HepG2 (cell line): Measurements from ENCODE around the gene TBC1D4. TPM values are rescaled to one million over a fixed set of nuclear protein-coding genes. Genes with fewer than 3 reads are reported as not detected.

ENCODE experiments used
- ERF ChIP-seq: IDR thresholded peaks from 2 replicates; pipeline ENCODE4 v1.6.1; 2018; ENCODE audit warnings: missing biosample characterization, missing genetic modification reagents
- GABPA ChIP-seq, 2 experiments: IDR thresholded peaks; 2 replicates each; pipeline ENCODE4 v1.6.1; 2011 to 2016; ENCODE audit warnings: low read depth in 2 of 2, low read length in 1 of 2, missing biosample characterization in 1 of 2, missing genetic modification characterization in 1 of 2
- IKZF1 ChIP-seq: fragments of 450-650 bp; IDR thresholded peaks from 2 replicates; pipeline ENCODE4 v1.7.1; 2016
- KDM6A ChIP-seq: IDR thresholded peaks from 2 replicates; pipeline ENCODE4 v1.6.1; 2016; ENCODE audit warnings: low read depth
- NCOA2 ChIP-seq: sonication (generic); formaldehyde crosslinking; IDR thresholded peaks from 2 replicates; pipeline ENCODE4 v1.8.0; 2022; ENCODE audit warnings: inconsistent platforms
- NR2F1 ChIP-seq, 2 experiments: fragments of 450-650 bp in 1 of 2; formaldehyde crosslinking in 1 of 2; IDR thresholded peaks; 2 replicates each; pipeline versions ENCODE4 v1.5.0 to v1.6.1; 2016 to 2020; ENCODE audit warnings: mild to moderate bottlenecking in 1 of 2, missing compliant biosample characterization in 1 of 2, missing genetic modification reagents in 1 of 2, moderate library complexity in 1 of 2
- PCBP1 ChIP-seq: fragments of 200-400 bp; formaldehyde crosslinking; IDR thresholded peaks from 2 replicates; pipeline ENCODE4 v1.6.1; 2017; ENCODE audit warnings: mild to moderate bottlenecking, low read depth, low read length, borderline replicate concordance
- REST ChIP-seq, 2 experiments: IDR thresholded peaks; 2 replicates each; pipeline ENCODE4 v1.6.1; 2011 to 2012; ENCODE audit warnings: low read length in 2 of 2, borderline replicate concordance in 1 of 2, low read depth in 1 of 2, mild to moderate bottlenecking in 1 of 2, moderate library complexity in 1 of 2
- TBX2 ChIP-seq: sonication (generic); formaldehyde crosslinking; IDR thresholded peaks from 2 replicates; pipeline ENCODE4 v1.5.0; 2020; ENCODE audit warnings: missing genetic modification reagents, mild to moderate bottlenecking, borderline replicate concordance
- TFE3 ChIP-seq: IDR thresholded peaks from 2 replicates; pipeline ENCODE4 v1.6.1; 2016
- TGIF2 ChIP-seq: IDR thresholded peaks from 2 replicates; pipeline ENCODE4 v1.6.1; 2016; ENCODE audit warnings: control low read depth, missing compliant biosample characterization
- WIZ ChIP-seq: sonication (generic); formaldehyde crosslinking; IDR thresholded peaks from 2 replicates; pipeline ENCODE4 v1.5.1; 2020; ENCODE audit warnings: mild to moderate bottlenecking, missing genetic modification reagents
- ZC3H13 ChIP-seq: sonication (generic); formaldehyde crosslinking; IDR thresholded peaks from 2 replicates; pipeline ENCODE4 v1.8.1; 2023; ENCODE audit warnings: mild to moderate bottlenecking, missing genetic modification reagents, moderate library complexity
- ZMAT3 ChIP-seq: sonication (generic); formaldehyde crosslinking; conservative IDR thresholded peaks from 2 replicates; pipeline ENCODE4 v1.7.0; 2021; ENCODE audit warnings: missing genetic modification reagents
- ZNF138 ChIP-seq: sonication (generic); formaldehyde crosslinking; IDR thresholded peaks from 2 replicates; pipeline ENCODE4 v1.5.0; 2020; ENCODE audit warnings: mild to moderate bottlenecking, low read depth, missing genetic modification reagents
- ZNF205 ChIP-seq: IDR thresholded peaks from 2 replicates; pipeline ENCODE4 v1.6.1; 2018; ENCODE audit warnings: missing biosample characterization, missing genetic modification reagents
- ZNF501 ChIP-seq: sonication (generic); formaldehyde crosslinking; IDR thresholded peaks from 2 replicates; pipeline ENCODE4 v1.5.1; 2020; ENCODE audit warnings: mild to moderate bottlenecking, moderate library complexity, missing genetic modification reagents
- ZNF709 ChIP-seq: sonication (generic); formaldehyde crosslinking; IDR thresholded peaks from 2 replicates; pipeline ENCODE4 v1.5.0; 2020; ENCODE audit warnings: mild to moderate bottlenecking, missing genetic modification reagents
- polyA plus RNA-seq, 8 experiments: library from polyadenylated mRNA; depleted of rRNA in 3 of 8; stranded (reverse) in 7 of 8; unstranded in 1 of 8; fragments of >200 nt; fragmentation: Illumina TruSeq in 4 of 8; extraction: Trizol in 4 of 8; gene quantifications; 2 replicates each; pipeline versions ENCODE4 v1.2.1 to v1.2.3, GENCODE V29; 2011 to 2016; ENCODE audit warnings: low read depth in 4 of 8, missing spikeins in 1 of 8, mixed read lengths in 1 of 8; ENCODE audit not compliant: insufficient read depth in 1 of 8
- total RNA-seq, 5 experiments: library from RNA; depleted of rRNA; stranded (reverse); fragments of >200 nt; fragmentation: Illumina TruSeq; extraction: Trizol; gene quantifications; 2 replicates each; pipeline ENCODE4 v1.2.3, GENCODE V29; 2016; ENCODE audit warnings: low read depth in 1 of 5
- TF ChIP-seq, protein P1 (sequence below): sonication (generic); formaldehyde crosslinking; IDR thresholded peaks from 2 replicates; pipeline ENCODE4 v1.4.0; 2020; ENCODE audit warnings: mild to moderate bottlenecking, missing genetic modification reagents
- TF ChIP-seq, protein P2 (sequence below): sonication (generic); formaldehyde crosslinking; IDR thresholded peaks from 2 replicates; pipeline ENCODE4 v1.4.0; 2020; ENCODE audit warnings: missing genetic modification reagents, mild to moderate bottlenecking, borderline replicate concordance

TBC1D4 gene
- total and polyA plus RNA-seq, 2 of the 13 experiments (the other 11 are each of a cell fraction or from before 2014, with no cell fraction given), result 35.9 to 64.4 TPM

DNA sequence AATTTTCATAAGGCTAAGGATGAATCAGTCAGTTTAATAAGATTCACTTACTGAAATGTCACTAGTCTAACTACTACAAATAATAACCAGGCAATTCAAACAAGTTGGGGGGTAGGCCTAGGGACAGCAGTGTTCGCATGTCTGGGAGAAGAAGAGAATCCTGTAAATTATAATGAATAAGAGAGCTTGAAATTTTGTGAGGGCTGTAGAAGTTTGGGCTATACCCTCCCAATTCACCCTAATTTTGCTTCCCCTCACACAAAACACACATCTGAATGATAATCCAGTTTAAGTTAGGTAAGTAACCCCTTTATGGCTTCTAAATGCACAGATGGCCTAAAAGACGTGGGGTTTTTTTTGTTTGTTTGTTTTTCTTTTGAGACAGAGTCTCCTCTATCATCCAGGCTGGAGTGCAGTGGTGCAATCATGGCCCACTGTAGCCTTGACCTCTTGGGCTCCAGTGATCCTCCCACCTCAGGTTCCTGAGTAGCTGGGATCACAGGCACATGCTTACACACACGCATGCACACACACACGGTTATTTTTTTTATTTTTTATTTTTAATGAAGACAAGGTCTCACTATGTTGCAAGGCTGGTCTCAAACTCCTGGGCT, 69.9 kb downstream of the TBC1D4 start (continued):
- TF ChIP-seq ZNF501, result no peak; the same call in 1 of the 2 replicates
- TF ChIP-seq TFE3 (CRISPR knock-in tag), result peak; percentile 71
- no peak for TF ChIP-seq PCBP1
- TF ChIP-seq, protein P1, sequence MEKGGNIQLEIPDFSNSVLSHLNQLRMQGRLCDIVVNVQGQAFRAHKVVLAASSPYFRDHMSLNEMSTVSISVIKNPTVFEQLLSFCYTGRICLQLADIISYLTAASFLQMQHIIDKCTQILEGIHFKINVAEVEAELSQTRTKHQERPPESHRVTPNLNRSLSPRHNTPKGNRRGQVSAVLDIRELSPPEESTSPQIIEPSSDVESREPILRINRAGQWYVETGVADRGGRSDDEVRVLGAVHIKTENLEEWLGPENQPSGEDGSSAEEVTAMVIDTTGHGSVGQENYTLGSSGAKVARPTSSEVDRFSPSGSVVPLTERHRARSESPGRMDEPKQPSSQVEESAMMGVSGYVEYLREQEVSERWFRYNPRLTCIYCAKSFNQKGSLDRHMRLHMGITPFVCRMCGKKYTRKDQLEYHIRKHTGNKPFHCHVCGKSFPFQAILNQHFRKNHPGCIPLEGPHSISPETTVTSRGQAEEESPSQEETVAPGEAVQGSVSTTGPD, result 0 out of 2 replicates have a peak, but pooled peaks have one; percentile 27
- TF ChIP-seq ZMAT3 (CRISPR knock-in tag), result 0 out of 2 replicates have a peak, but pooled peaks have one; percentile 36
- TF ChIP-seq ZNF709 (CRISPR knock-in tag), result peak; percentile 59; the same call in 1 of the 2 replicates
- no peak for TF ChIP-seq IKZF1
- TF ChIP-seq REST (IDR thresholded peaks at IDR 0.05; ENCODE audit: borderline replicate concordance in 1 of 2, low read depth in 1 of 2, low read length in 2 of 2), result peak in 1 of 2 experiments; percentile 42; a peak in 1 of 4 replicates
- TF ChIP-seq NR2F1 (CRISPR knock-in tag; IDR thresholded peaks at IDR 0.05), result peak; percentile 97
- TF ChIP-seq NCOA2 (CRISPR knock-in tag), result peak; percentile 92
- TF ChIP-seq, protein P2, sequence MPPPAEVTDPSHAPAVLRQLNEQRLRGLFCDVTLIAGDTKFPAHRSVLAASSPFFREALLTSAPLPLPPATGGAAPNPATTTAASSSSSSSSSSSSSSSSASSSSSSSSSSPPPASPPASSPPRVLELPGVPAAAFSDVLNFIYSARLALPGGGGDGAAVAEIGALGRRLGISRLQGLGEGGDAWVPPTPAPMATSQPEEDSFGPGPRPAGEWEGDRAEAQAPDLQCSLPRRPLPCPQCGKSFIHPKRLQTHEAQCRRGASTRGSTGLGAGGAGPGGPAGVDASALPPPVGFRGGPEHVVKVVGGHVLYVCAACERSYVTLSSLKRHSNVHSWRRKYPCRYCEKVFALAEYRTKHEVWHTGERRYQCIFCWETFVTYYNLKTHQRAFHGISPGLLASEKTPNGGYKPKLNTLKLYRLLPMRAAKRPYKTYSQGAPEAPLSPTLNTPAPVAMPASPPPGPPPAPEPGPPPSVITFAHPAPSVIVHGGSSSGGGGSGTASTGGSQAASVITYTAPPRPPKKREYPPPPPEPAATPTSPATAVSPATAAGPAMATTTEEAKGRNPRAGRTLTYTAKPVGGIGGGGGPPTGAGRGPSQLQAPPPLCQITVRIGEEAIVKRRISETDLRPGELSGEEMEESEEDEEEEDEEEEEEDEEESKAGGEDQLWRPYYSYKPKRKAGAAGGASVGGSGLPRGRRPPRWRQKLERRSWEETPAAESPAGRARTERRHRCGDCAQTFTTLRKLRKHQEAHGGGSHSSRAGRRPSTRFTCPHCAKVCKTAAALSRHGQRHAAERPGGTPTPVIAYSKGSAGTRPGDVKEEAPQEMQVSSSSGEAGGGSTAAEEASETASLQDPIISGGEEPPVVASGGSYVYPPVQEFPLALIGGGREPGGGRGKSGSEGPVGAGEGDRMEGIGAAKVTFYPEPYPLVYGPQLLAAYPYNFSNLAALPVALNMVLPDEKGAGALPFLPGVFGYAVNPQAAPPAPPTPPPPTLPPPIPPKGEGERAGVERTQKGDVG (CRISPR knock-in tag), result no peak
- TF ChIP-seq KDM6A (CRISPR knock-in tag), result peak; percentile 62; the same call in 1 of the 2 replicates
- peak; percentile 93 for TF ChIP-seq ERF (CRISPR knock-in tag)
- no peak for TF ChIP-seq ZC3H13
- 0 out of 2 replicates have a peak, but pooled peaks have one; percentile 43 for TF ChIP-seq WIZ (CRISPR knock-in tag)
- no peak for TF ChIP-seq GABPA (IDR thresholded peaks at IDR 0.05; ENCODE audit: low read depth, low read length)
- TF ChIP-seq GABPA (CRISPR knock-in tag; IDR thresholded peaks at IDR 0.05; ENCODE audit: low read depth), result peak; percentile 18; the same call in 1 of the 2 replicates
- TF ChIP-seq TBX2 (CRISPR knock-in tag), result peak; percentile 67; the same call in 1 of the 2 replicates
- 0 out of 2 replicates have a peak, but pooled peaks have one; percentile 24 for TF ChIP-seq TGIF2 (CRISPR knock-in tag)
- peak; percentile 60; the same call in 1 of the 2 replicates for TF ChIP-seq ZNF205 (CRISPR knock-in tag)
- TF ChIP-seq ZNF138 (CRISPR knock-in tag), result no peak
